HEK293 (cell line): Measurements from ENCODE around the gene MMP24.

Experiments used
- CTCF ChIA-PET: fragments of 350-600 bp; formaldehyde crosslinking; extraction: SDS; loops from one replicate; lab custom pipeline; 2021; ENCODE audit warnings: antibody characterized with exemption; lab: Yijun Ruan, JAX
- POLR2A ChIA-PET: fragments of 300-600 bp; formaldehyde crosslinking; extraction: SDS; loops from one replicate; lab custom pipeline; 2020; ENCODE audit warnings: antibody characterized with exemption, inconsistent platforms; lab: Yijun Ruan, JAX
- H3K27ac ChIP-seq: fragments of 200-500 bp; sonication (Bioruptor generic); 2 replicates; pipeline ENCODE4 v1.5.1; 2014; ENCODE audit warnings: low read depth, low read length, control low read depth, inconsistent platforms; ENCODE audit errors: extremely low read depth
- H3K36me3 ChIP-seq, 2 experiments: fragments of 200-500 bp in 1 of 2; sonication (Bioruptor generic) in 1 of 2; 1 replicate in 1 of 2; 2 replicates in 1 of 2; pipeline ENCODE4 v1.5.1; 2014 to 2017; ENCODE audit warnings: inconsistent platforms in 2 of 2, low read length in 2 of 2; ENCODE audit not compliant: control insufficient read depth in 2 of 2, insufficient read depth in 1 of 2
- H3K4me1 ChIP-seq: fragments of 200-500 bp; sonication (Bioruptor generic); 2 replicates; pipeline ENCODE4 v1.5.1; 2014; ENCODE audit warnings: mild to moderate bottlenecking, low read length, inconsistent platforms; ENCODE audit not compliant: control insufficient read depth, insufficient read depth
- H3K4me3 ChIP-seq: 2 replicates; pipeline ENCODE4 v1.5.1; 2011; ENCODE audit warnings: low read depth, mild to moderate bottlenecking, control low read depth, low read length, moderate library complexity
- H3K9me3 ChIP-seq: fragments of 200-500 bp; sonication (Bioruptor generic); 2 replicates; pipeline ENCODE4 v1.5.1; 2014; ENCODE audit warnings: low read depth, low read length, inconsistent platforms; ENCODE audit not compliant: control insufficient read depth, insufficient read depth
- EGR2 ChIP-seq: fragments of 450-650 bp; formaldehyde crosslinking; IDR thresholded peaks from 2 replicates; pipeline ENCODE4 v1.5.1; 2016; ENCODE audit warnings: low read depth, missing biosample characterization, missing genetic modification characterization
- KLF1 ChIP-seq: fragments of 450-650 bp; formaldehyde crosslinking; IDR thresholded peaks from 2 replicates; pipeline ENCODE4 v1.5.1; 2016; ENCODE audit warnings: missing biosample characterization, missing genetic modification characterization
- KLF7 ChIP-seq: fragments of 450-650 bp; formaldehyde crosslinking; IDR thresholded peaks from 2 replicates; pipeline ENCODE4 v1.5.1; 2016; ENCODE audit warnings: missing biosample characterization, missing genetic modification characterization, borderline replicate concordance
- REPIN1 ChIP-seq: fragments of 450-650 bp; formaldehyde crosslinking; IDR thresholded peaks from 2 replicates; pipeline ENCODE4 v1.5.1; 2017; ENCODE audit warnings: missing biosample characterization, missing genetic modification characterization, low read depth
- ZBTB49 ChIP-seq: fragments of 450-650 bp; formaldehyde crosslinking; IDR thresholded peaks from 2 replicates; pipeline ENCODE4 v1.5.1; 2016; ENCODE audit warnings: missing biosample characterization, missing genetic modification characterization, low read depth
- ZNF169 ChIP-seq: fragments of 450-650 bp; formaldehyde crosslinking; IDR thresholded peaks from 2 replicates; pipeline ENCODE4 v1.5.1; 2016; ENCODE audit warnings: missing biosample characterization, missing genetic modification characterization
- ZNF175 ChIP-seq: fragments of 450-650 bp; formaldehyde crosslinking; IDR thresholded peaks from 2 replicates; pipeline ENCODE4 v1.5.1; 2016; ENCODE audit warnings: missing biosample characterization, missing genetic modification characterization
- ZNF214 ChIP-seq: fragments of 450-650 bp; formaldehyde crosslinking; IDR thresholded peaks from 2 replicates; pipeline ENCODE4 v1.5.1; 2017; ENCODE audit warnings: missing biosample characterization, mild to moderate bottlenecking, missing genetic modification characterization, borderline replicate concordance
- ZNF221 ChIP-seq: fragments of 450-650 bp; formaldehyde crosslinking; IDR thresholded peaks from 2 replicates; pipeline ENCODE4 v1.5.1; 2017; ENCODE audit warnings: missing biosample characterization, missing genetic modification characterization, borderline replicate concordance
- ZNF239 ChIP-seq: fragments of 450-650 bp; formaldehyde crosslinking; IDR thresholded peaks from 2 replicates; pipeline ENCODE4 v1.5.1; 2016; ENCODE audit warnings: missing biosample characterization, missing genetic modification characterization
- ZNF394 ChIP-seq: fragments of 450-650 bp; formaldehyde crosslinking; IDR thresholded peaks from 2 replicates; pipeline ENCODE4 v1.5.1; 2016; ENCODE audit warnings: missing biosample characterization, missing genetic modification characterization, mild to moderate bottlenecking, moderate library complexity, borderline replicate concordance
- ZNF596 ChIP-seq: fragments of 450-650 bp; IDR thresholded peaks from 2 replicates; pipeline ENCODE4 v1.5.0; 2018; ENCODE audit warnings: missing biosample characterization, mild to moderate bottlenecking, missing genetic modification characterization, moderate library complexity
- ZNF645 ChIP-seq: fragments of 450-650 bp; formaldehyde crosslinking; IDR thresholded peaks from 2 replicates; pipeline ENCODE4; 2016; ENCODE audit warnings: missing biosample characterization, missing genetic modification characterization
- ZNF654 ChIP-seq: fragments of 450-650 bp; formaldehyde crosslinking; IDR thresholded peaks from 2 replicates; pipeline ENCODE4 v1.5.1; 2016; ENCODE audit warnings: low read depth, missing biosample characterization, missing genetic modification characterization
- ZNF76 ChIP-seq: fragments of 450-650 bp; formaldehyde crosslinking; IDR thresholded peaks from 2 replicates; pipeline ENCODE4; 2016; ENCODE audit warnings: low read depth, missing biosample characterization, missing genetic modification characterization, borderline replicate concordance
- ZNF792 ChIP-seq: fragments of 450-650 bp; formaldehyde crosslinking; IDR thresholded peaks from 2 replicates; pipeline ENCODE4 v1.5.1; 2016; ENCODE audit warnings: missing biosample characterization, missing genetic modification characterization
- ZXDB ChIP-seq: fragments of 450-650 bp; formaldehyde crosslinking; IDR thresholded peaks from 2 replicates; pipeline ENCODE4 v1.5.1; 2016; ENCODE audit warnings: missing biosample characterization, missing genetic modification characterization

The MMP24 gene

GRCh38 chr20:35276408-35276807 lies 49.9 kb downstream of the MMP24 start:
- Histone ChIP-seq H3K4me3 (no peak overlapping the region), H3K27ac (no peak overlapping the region), H3K36me3 (peaks cover 9 to 51% of the 10 kb centered on the region in 2 experiments; a peak in 2 of 3 replicates), H3K9me3 (no peaks in the 10 kb centered on the region), H3K4me1 (no peaks in the 10 kb centered on the region)
- no peak for TF ChIP-seq ZBTB49 (tag by site-specific recombination)
- TF ChIP-seq KLF7 = no peak
- no peak for TF ChIP-seq KLF1 (tag by site-specific recombination)
- ChIA-PET CTCF (interaction anchor here (1.1 to 1.5 kb wide), 2 partner anchors 28 to 31 kb away, joined by 3 to 5 read pairs; no protein-coding TSS in a partner anchor), POLR2A (interaction anchor here (0.6 kb wide), 1 partner anchor 400 kb away, joined by 3 read pairs; the partner anchor contains the start of gene ACSS2)

GRCh38 chr20:35277127-35277526 lies 50.6 kb downstream of the MMP24 start:
- H3K9me3 ChIP-seq = no peaks in the 10 kb centered on the region
- peak overlapping the region; percentile 71 for H3K4me3 ChIP-seq
- H3K36me3 ChIP-seq = peaks cover 12 to 57% of the 10 kb centered on the region in 2 experiments; a peak in 2 of 3 replicates
- TF ChIP-seq ZNF654 (tag by site-specific recombination) = no peak
- no peak for TF ChIP-seq ZNF239 (tag by site-specific recombination)
- TF ChIP-seq ZNF175 = no peak
- no peak for TF ChIP-seq ZXDB (tag by site-specific recombination)
- no peak for TF ChIP-seq ZNF169 (tag by site-specific recombination)
- TF ChIP-seq ZNF645 (tag by site-specific recombination) = no peak
- 0 out of 2 replicates have a peak, but pooled peaks have one; percentile 12 for TF ChIP-seq EGR2 (tag by site-specific recombination)
- TF ChIP-seq ZNF76 (tag by site-specific recombination) = 0 out of 2 replicates have a peak, but pooled peaks have one; percentile 12
- no peak for TF ChIP-seq ZNF394 (tag by site-specific recombination)
- no peak for TF ChIP-seq REPIN1
- TF ChIP-seq ZNF792 (tag by site-specific recombination) = no peak
- no peak for TF ChIP-seq ZNF596
- TF ChIP-seq ZNF221 (tag by site-specific recombination) = no peak
- no peak for TF ChIP-seq ZNF214 (tag by site-specific recombination)
- H3K27ac ChIP-seq = peak overlapping the region; percentile 52; the same call in 1 of the 2 replicates
- ChIA-PET CTCF (interaction anchor here (1.1 to 1.5 kb wide), 4 partner anchors 8 to 27 kb away, joined by 5 to 7 read pairs (median 5); no protein-coding TSS in a partner anchor), POLR2A (interaction anchor here (0.7 to 1.6 kb wide), 6 partner anchors 10 to 761 kb away, joined by 3 to 10 read pairs (median 4); partner anchors contain the start of genes ACSS2 and DYNLRB1)
- H3K4me1 ChIP-seq = no peaks in the 10 kb centered on the region
